ENCODE data around the gene WNT3A. TPM values are rescaled to one million over a fixed set of nuclear protein-coding genes. Genes with fewer than 3 reads are reported as not detected.
A peak's percentile ranks its signal among the peaks of the same experiment; 100 is the strongest.

Gene WNT3A
- total RNA-seq, 4 donors from 2014 or later: not detected

DNA sequence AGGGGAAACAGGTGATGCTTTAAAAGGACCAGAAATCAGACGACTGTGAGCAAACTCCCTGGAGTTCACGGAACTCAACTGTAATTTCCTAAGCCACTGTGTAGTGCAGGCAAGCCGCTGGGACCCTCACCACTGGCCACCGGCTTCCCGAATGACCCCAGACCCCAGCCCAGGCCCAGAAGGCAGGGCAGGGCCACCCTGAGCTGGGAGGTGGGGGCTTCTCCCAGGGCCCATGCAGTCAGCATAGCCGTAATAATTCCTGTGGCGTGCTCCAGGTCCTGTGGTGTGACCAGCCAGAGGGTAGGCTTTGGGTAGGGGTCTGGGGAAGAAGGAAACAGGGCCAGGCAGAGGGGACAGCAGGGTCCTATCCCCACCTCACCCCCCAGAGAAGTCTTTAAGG, 72.2 kb downstream of the WNT3A start:
- DNase-seq (ENCODE audit: extremely low spot score): no peak
- intact Hi-C loops (cut with DNase I): loop anchor here (10.0 kb wide), 1 partner anchor 514 kb away; the partner anchor contains the start of gene ZNF678
- Histone ChIP-seq H3K9me3 (no peaks in the 10 kb centered on the region), H3K36me3 (no peaks in the 10 kb centered on the region), H3K4me1 (peaks cover 10 to 29% (median 20%) of the 10 kb centered on the region in 4 donors), H3K27ac (replicated peaks in 1 of 4) (no peak overlapping the region), H3K27me3 (no peaks in the 10 kb centered on the region), H3K4me3 (no peak overlapping the region)
- no peak for TF ChIP-seq POLR2A (IDR thresholded peaks at IDR 0.05; ENCODE audit: low read depth)
- TF ChIP-seq CTCF (IDR thresholded peaks at IDR 0.05): no peak
- TF ChIP-seq POLR2AphosphoS5 (IDR thresholded peaks at IDR 0.05): no peak
- no peak for TF ChIP-seq EP300 (IDR thresholded peaks at IDR 0.05)
- WGBS: 81% methylated on average over 6 of the region's 7 CpGs

DNA sequence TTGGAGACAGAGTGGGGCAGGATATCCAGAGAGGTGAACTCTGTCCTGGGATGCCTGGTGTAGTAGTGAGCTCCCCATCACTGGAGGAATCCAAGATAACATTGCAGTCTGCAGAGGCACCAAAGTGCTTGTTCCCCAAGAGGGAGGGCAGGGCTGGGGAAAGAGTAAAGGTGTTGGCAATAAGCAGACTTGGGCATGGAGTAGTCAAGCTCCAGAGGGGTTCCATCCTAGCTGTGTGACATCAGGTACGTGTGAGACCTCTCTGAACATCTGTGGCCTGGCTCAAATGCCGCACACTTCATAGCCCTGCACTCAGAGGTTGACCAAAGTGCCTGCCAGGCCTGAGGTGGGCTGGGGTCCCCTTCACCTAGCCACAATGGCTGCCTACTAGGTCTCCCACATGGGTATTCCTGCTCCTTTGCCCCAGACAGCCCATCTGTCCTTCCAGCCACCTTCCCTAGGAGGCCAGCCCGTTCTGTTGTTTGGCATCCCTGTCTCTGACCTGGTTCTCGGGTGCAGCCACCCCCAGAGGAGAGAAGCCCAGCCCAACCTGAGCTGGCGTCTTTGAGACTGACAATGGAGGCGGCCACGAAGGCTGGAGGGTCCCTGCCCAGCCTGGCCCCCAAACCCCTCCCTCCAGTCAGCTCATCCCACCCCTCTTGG, 72.9 kb downstream of the WNT3A start:
- Histone ChIP-seq H3K9me3 (no peaks in the 10 kb centered on the region), H3K27ac (replicated peaks in 1 of 4) (no peak overlapping the region), H3K4me3 (no peak overlapping the region), H3K4me1 (peaks cover 17 to 37% (median 28%) of the 10 kb centered on the region in 4 donors), H3K36me3 (no peaks in the 10 kb centered on the region), H3K27me3 (no peaks in the 10 kb centered on the region)
- WGBS: 85% methylated on average over 7 of the region's 7 CpGs
- no peak for DNase-seq (ENCODE audit: extremely low spot score)
- TF ChIP-seq POLR2A (IDR thresholded peaks at IDR 0.05; ENCODE audit: low read depth): no peak
- no peak for TF ChIP-seq CTCF (IDR thresholded peaks at IDR 0.05)
- TF ChIP-seq EP300 (IDR thresholded peaks at IDR 0.05): no peak
- no peak for TF ChIP-seq POLR2AphosphoS5 (IDR thresholded peaks at IDR 0.05)
- intact Hi-C loops (cut with DNase I): loop anchor here (10.0 kb wide), 2 partner anchors 315 to 515 kb away; partner anchors contain the start of gene ZNF678

DNA sequence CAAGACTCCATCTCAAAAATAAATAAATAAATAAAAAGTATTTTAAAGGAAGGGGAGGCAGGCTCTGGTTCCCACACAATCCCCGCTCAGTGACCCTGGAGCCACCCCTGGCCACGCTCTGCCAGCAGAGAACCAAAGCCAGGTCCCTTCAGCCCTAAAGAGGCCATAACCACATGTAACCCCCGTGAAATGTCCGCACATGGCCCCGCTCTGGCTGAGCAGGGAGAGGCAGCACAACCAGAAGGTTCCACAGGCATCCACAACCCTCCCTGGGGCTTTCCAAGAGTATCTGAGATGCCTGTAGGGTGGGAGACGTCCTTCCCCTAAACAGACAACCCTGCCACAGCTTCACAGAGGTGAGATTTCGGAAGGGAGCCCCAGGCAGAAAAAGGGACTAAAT, 74.3 kb downstream of the WNT3A start:
- H3K27me3 ChIP-seq: no peaks in the 10 kb centered on the region
- no peaks in the 10 kb centered on the region for H3K36me3 ChIP-seq
- no peak overlapping the region for H3K27ac ChIP-seq (replicated peaks in 1 of 4)
- peak overlapping the region; percentile 79 to 99 (median 96) for H3K4me3 ChIP-seq
- no peaks in the 10 kb centered on the region for H3K9me3 ChIP-seq
- H3K4me1 ChIP-seq: peaks cover 31 to 51% (median 42%) of the 10 kb centered on the region in 4 donors
- WGBS: 90% methylated on average over 6 of the region's 7 CpGs
- DNase-seq (ENCODE audit: extremely low spot score): no peak
- intact Hi-C loops (cut with DNase I): loop anchor here (10.0 kb wide), 1 partner anchor 316 kb away; no protein-coding TSS in a partner anchor
- TF ChIP-seq CTCF (IDR thresholded peaks at IDR 0.05) (no peak), POLR2AphosphoS5 (IDR thresholded peaks at IDR 0.05) (no peak), EP300 (IDR thresholded peaks at IDR 0.05) (no peak), POLR2A (IDR thresholded peaks at IDR 0.05; ENCODE audit: low read depth) (no peak)

- no peak for DNase-seq (ENCODE audit: extremely low spot score)
- TF ChIP-seq CTCF (IDR thresholded peaks at IDR 0.05) (no peak), EP300 (IDR thresholded peaks at IDR 0.05) (no peak), POLR2AphosphoS5 (IDR thresholded peaks at IDR 0.05) (no peak), POLR2A (IDR thresholded peaks at IDR 0.05; ENCODE audit: low read depth) (no peak)
- Histone ChIP-seq H3K36me3 (no peaks in the 10 kb centered on the region), H3K4me1 (peaks cover 36 to 56% (median 47%) of the 10 kb centered on the region in 4 donors), H3K9me3 (no peaks in the 10 kb centered on the region), H3K27ac (replicated peaks in 1 of 4) (peak overlapping the region; percentile 96 to 100 (median 100)), H3K4me3 (peak overlapping the region; percentile 79 to 99 (median 96)), H3K27me3 (no peaks in the 10 kb centered on the region)
- 40% methylated on average over 9 of the region's 31 CpGs for WGBS
- intact Hi-C loops (cut with DNase I): loop anchor here (10.0 kb wide), 1 partner anchor 317 kb away; no protein-coding TSS in a partner anchor
Observed at GRCh38 chr1:228081578-228082213, 74.9 kb downstream of the WNT3A start.
